Body of pancreas (tissue), 4 donors: ENCODE measurements around the gene CYP4F12.

Experiments
- CTCF ChIP-seq, 7 experiments: fragments of 450-650 bp in 4 of 7; fragments of 200-600 bp in 3 of 7; sonication (generic) in 3 of 7; IDR thresholded peaks; one replicate each; pipeline ENCODE4 v1.5.1; 2016 to 2019; ENCODE audit warnings: antibody characterized with exemption in 7 of 7
- POLR2A ChIP-seq, 3 donors: fragments of 450-650 bp; IDR thresholded peaks; one replicate each; pipeline ENCODE4 v1.6.1; 2016; ENCODE audit warnings: antibody characterized with exemption in 3 of 3, mild to moderate bottlenecking in 2 of 3

GRCh38 chr19:15702534-15702930 is 29.6 kb downstream of the CYP4F12 start:
- TF ChIP-seq CTCF (IDR thresholded peaks at IDR 0.05) = peak in 1 of 7 experiments; percentile 7
- no peak for TF ChIP-seq POLR2A (IDR thresholded peaks at IDR 0.05)
